ENCODE data around the gene MRPL1.
A peak's percentile ranks its signal among the peaks of the same experiment; 100 is the strongest.
"Not testable (repeated sequence)": the region's sequence is repeated elsewhere in the genome, so short reads cannot be mapped to it uniquely, and the experiment has no call there.

Gene MRPL1

DNA sequence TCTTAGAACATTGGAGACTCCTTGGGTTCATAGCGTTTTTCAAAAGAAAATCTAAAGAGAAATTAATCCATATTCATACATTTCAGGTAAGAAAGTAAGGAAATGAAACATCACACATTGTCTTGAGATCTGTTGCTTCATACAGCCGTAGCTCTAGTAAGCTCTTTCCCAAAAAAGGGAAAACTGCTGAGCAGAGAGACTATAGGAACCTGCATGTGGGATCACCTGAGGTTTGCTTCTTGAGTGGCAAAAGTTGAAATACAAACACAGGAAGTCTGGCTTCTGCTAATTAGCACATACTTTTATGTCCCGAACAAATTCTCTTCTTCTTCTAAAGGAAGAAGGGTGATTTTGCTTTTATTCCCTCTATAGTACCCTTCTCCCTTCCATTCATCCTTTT, 57.7 kb downstream of the MRPL1 start:
- DNase-seq, result no peak

DNA sequence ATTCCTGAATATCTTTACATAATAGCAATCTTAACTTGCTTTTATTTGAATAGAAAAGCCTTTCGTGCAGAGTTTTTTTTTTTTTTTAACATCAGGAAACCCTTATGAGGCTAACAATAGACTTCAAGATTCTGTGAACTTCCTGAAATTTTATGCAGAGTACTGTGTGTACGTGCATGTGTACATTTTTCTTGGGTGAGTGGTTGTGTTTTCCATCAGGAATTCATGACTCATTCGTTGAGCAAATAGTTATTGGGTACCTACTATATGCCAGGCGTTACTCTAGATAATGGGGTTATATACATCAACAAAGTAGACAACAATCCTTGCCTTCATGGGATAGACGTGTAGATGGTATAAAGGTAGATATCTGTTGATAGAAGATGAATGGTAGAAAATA, 59.1 kb downstream of the MRPL1 start:
- no peak for DNase-seq

DNA sequence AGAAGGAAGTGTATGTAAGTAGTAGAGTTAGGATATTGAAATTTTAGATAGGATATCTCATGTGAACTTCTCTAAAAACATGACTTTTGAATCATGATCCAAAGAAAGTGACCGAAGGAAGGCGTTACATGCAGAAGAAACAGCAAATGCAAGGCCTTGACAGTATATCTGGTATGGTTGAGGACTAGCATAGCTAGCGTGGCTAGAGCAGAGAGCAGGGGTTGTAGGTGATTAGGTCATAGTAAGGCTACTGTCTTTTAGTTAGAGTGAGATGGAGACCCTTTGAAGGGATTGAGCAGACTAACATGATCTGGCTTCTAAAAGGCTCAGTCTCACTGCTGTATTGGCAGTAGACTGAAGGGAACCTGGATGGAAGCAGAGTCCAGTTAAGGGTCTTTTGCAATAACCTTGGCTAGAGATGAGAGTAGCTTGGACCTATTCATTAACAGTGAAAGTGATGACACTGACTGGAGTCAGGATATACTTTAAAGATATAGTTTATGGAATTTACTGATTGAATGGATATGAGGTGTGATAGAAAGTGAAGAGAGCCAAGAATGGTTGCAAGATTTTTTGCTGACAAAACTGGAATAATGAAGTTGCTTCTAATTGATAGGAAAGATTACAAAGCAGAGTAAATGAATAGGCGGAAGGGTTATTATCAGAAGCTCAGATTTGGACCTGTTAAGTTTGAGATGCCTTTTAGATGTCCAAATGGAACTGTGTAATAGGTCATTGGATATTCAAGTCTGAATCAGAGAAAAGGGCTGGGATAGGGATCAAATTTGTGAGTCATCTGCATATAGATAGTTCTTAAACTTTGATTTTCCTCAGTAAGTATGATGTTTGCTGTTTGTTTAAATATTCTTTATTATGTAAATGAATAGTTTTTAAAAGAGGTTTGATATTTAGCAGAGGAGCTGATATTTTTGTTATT, 59.8 kb downstream of the MRPL1 start:
- DNase-seq, result no peak

DNA sequence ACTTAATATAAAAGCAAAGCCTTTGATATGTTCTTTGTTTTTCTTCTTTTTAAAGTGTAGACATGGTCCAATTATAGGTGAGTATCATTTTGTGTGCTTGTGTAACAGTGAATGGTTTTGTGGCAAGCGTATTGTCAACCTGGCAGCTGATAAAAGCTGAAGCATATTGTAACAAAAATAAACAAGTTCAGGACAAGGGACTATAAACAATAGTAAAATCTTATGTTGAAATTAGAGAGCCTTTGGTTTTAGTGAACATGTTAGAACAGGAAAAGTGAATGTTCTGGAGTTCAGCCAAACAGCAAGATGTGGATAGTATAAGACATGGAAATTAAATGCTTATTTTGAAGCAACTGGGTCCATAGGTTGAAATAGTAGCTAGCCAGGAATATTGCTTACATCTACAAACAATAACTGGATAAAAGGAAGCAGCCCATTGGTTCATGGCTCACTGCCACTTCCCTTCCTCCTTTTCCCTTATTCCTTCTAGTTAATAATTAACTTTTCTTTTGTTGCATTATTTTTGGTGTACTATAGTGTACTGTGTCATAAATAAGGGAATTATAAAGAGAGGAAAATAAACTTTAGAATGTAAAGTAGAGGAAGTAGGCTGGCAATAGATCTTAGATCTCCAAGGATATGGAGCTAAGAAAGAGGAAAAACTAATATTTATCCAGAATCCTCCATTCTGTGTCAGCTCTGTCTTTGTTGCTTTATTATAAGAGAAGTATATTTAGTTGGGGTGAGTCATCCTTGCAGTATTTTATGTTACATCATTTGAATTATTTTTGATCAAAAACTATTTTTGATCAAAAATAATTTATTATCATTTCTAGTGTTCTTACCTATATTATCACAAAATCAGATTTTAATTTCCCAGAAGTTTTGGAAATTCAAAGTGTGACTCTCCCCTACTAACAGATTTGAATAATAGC, 65.6 kb downstream of the MRPL1 start:
- DNase-seq, result no peak

DNA sequence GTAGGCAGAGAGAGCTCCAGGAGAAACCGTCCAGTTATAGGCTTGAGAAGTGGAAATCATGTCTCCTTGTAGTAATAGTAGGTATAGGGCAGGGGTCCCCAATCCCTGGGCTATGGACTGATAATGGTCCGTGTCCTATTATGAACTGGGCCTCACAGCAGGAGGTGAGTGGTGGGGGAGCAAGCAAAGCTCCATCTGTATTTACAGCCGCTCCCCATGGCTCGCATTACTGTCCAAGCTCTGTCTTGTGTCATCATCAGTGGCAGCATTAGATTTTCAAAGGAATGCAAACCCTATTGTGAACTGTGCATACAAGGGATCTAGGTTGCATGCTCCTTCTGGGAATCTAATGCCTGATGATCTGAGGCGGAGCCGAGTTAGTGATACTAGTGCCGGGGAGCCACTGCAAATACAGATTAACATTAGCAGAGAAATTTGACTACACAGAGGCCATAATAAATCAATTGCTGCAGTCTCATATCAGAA, 67.6 kb downstream of the MRPL1 start:
- no peak for DNase-seq

DNA sequence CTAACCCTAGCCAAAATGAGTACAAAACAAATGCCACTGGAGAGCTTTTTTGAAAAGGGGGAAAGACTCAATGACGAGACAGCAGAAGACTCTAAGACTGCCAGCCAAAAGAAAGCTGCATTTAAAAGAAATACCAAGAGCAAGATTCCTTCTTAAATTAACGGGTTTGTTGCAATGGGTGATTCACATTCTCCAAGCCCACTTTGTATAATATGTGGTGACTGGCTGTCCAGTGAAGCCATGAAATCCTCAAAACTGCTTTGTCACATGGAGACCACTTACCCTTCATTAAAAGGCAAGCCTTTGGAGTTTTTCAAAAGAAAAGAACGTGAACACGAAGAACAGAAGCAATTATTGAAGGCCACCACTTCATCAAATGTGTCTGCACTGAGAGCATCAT, 68.2 kb downstream of the MRPL1 start:
- DNase-seq, result no peak

DNA sequence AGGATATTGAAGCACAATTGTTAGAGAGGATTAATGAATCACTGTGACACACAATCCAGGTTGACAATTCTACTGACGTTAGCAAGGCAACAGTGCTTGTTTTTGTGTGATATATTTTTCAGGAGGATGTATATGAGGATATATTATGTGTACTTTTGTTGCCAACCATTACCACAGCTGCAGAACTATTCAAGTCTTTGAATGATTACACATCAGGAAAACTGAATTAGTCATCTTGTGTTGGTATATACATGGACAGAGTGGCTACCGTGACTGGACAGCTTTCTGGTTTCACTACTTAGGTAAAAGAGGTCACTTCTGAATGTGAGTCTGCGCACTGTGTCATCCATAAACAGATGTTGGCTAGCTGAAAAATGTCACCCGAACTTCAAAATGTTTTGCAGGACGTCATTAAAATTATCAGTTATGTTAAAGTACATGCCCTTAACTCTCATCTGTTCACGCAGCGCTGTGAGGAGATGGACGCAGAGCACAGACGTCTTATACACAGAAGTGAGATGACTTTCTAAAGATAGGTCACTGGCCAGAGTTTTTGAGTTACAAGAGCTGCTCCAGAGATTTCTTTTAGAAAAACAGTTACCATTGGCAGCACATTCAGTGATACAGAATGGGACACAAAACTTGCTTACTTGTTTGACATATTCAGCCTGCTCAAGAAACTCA, 69.0 kb downstream of the MRPL1 start:
- no peak for DNase-seq

DNA sequence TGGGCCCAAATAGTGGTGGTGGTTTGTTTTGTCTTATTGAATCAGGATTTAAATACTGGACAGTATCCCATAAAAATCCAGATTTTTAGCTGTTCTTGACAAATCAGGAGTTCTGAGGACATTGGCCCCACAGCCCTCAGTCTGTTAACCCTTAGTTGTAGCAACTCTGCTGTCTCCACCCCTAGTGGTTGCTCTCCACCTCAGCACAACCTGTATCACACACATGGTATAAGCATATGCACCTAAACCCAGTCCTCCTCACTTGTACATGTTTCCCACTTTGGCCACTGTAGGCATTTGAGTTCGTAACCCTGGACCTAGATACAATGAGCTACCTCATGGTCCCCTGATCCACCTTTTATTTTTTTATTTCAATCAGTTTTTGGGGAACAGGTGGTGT, 75.9 kb downstream of the MRPL1 start:
- DNase-seq, result no peak

DNA sequence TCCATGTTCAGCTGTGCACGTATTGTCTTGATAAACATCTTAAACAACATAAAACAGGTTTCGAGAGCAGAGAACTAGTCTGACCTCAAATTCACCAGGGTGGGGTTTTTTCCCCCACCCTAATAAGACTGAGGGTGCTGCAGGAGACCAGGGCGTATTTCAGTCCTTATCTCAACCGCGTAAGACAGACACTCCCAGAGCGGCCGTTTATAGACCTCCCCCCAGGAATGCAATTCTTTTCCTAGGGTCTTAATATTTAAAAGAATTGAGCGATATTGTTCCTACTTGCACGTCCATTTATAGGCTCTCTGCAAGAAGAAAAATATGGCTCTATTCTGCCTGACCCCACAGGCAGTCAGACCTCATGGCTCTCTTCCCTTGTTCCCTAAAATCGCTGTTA, 83.3 kb downstream of the MRPL1 start:
- peak in 1 of 2 donors; percentile 0 for DNase-seq

DNA sequence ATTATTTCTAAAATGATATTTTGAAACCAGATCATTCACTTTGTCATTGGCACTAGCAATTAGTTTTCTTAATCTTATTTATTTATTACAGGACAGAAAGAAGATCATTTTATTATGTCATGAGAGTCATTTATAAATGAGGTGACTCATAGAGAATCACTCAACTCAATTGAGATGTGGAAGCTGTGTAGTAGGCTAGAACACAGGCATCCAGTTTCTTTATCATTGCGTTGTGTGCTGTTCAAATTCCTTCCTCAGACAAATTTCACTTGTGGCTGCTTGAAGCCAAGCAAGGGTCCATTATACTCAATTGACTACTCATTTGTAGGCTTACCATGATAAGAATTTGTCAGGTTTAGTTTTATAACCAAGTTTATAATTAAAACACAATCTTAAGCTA, 87.6 kb downstream of the MRPL1 start:
- no peak for DNase-seq

DNA sequence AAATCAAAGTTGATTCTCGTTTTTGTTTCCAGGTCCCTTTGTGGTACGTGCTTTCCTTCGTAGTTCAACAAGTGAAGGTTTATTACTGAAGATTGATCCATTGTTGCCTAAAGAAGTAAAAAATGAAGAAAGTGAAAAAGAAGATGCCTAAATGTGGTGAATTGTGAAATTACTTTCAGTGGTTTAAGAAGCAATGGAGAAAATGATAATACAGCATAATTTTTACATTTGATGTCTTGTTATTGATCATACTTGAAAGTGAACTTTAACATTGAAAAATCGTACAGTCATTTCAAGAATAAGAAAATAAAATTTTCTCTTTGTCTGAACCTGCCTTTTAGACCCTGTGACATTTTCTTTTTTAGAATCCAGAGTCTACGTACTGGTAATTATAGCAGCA, 89.8 kb downstream of the MRPL1 start:
- no peak for DNase-seq

DNA sequence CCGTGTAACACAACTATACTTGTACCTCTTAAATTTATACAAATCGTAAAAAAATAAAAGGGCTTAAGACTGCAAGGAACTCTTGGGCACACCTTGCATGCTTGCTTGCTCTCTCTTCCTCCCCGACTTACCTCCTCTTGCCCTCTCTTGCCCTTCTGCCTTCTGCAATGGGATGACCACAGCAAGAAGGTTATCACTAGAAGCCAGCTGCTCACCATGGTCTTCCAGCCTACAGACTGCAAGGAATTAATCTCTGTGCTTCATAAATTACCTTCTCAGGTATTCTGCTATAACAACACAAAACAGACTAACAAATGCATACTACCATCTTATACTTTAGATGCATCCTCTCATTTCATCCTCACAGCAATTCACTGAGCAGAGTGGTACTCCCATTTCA, 92.1 kb downstream of the MRPL1 start:
- no peak for DNase-seq

DNA sequence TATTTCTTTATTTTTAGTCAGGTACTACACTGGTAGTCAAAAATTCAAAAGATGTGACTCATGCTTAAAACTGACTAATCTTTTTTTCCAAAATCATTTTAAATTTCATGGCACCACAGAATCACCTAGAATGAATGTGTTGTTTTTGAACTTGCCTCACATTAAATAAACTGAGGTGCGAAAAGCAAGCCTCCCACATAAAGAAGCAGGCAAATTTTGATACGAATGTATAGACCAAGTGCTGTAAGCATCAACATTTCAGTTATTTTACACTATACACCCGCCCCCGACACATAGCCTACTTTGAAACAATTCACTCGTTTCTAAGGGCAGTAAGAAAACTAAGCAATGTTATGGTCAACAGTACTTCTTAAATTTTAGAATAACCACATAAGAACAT, 94.3 kb downstream of the MRPL1 start:
- no peak for DNase-seq

DNA sequence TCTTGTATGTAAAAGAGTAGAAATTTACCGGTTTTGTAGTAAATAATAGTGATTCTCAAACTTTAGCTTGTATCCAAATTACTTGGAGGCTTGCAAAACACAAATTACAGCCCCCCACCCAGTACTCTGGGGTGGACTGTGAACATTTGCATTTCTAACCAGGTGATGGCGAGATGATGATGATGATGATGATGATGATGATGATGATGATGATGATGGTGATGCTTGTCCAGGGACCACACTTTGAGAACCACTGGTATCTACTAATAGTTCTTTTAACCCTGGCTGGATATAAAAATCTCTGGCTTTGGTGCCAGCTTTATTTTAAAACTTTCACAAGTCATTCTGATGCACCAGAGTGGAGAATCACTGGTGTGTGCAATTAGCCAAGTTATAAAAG, 96.3 kb downstream of the MRPL1 start:
- DNase-seq, result no peak

DNA sequence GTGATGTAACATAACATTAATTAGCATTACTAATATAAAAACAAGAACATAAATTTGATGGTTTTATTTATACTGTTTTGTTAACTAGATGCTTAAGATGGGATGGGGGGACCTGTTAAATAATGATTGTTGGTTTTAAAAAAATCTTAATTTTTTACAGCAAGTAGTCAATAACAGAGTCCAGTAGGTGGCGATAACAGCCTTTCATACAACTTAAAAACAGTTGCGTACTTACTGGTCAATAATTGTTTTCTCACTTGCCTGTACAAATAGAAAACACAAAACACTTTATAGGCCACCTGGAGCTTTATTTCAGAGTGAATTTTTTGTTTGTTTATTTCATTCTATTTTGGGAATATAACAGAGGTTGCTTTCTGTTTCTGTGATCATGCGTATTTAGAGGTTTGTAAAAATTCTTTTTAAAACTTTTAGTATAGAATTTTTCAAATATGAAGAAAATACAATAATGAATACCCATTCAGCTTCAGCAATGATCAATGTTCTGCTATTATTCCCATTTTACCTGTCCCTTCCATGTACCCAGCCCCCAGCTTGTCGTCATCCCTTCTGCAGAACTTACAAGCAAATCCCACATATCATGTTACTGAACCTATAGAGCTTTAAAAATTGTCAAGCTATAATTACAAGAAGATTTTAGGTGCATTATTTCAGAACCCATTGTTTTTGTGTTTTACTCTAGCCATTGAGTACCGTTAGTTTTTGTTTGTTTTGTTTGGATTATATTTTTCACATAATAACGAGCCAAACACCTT, 97.1 kb downstream of the MRPL1 start:
- DNase-seq, result peak in 1 of 2 donors; percentile 34

DNA sequence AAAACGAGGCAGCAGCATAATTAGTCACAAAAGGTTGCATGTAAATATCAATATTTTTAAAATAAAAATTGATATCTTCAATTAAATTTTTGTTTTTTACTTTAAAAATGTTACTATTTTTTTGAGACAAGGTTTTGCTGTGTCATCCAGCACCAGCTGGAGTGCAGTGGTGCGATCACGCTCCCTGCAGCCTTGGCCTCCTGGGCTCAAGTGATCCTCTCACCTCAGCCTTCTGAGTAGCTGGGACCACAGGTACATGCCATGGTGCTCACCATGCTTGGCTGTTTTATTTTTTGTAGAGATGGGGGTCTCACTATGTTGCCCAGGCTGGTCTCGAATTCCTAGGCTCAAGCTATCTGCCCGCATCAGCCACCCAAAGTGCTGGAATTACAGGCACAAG, 97.7 kb downstream of the MRPL1 start:
- no peak for DNase-seq

DNA sequence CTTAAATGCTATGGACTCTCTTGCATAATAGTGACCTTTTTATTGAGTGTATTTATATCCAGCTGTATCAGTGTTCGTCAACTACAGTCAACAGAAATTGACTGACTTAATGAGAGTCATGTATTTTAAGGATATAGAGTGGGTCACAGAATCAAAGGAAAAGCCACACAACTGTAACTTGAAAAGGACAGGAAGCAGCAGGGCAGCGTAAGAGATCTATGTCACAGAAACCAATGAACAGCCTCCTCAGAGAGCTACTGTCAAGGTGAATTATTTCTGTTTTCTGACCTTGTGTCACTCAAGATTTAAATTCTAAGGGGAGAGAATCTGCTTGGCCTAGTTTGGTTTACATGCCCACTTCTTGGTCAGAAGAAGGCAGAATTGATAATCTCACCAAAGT, 100.4 kb downstream of the MRPL1 start:
- DNase-seq, result no peak

DNA sequence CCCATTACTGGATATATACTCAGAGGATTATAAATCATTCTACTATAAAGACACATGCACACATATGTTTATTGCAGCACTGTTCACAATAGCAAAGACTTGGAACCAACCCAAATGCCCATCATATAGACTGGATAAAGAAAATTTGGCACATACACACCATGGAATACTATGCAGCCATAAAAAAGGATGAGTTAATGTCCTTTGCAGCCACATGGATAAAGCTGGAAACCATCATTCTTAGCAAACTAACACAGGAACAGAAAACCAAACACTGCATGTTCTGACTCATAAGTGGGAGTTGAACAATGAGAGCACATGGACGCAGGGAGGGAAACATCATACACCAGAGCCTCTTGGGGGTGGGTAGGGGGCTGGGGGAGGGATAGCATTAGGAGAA, 111.0 kb downstream of the MRPL1 start:
- not testable (repeated sequence) for DNase-seq

DNA sequence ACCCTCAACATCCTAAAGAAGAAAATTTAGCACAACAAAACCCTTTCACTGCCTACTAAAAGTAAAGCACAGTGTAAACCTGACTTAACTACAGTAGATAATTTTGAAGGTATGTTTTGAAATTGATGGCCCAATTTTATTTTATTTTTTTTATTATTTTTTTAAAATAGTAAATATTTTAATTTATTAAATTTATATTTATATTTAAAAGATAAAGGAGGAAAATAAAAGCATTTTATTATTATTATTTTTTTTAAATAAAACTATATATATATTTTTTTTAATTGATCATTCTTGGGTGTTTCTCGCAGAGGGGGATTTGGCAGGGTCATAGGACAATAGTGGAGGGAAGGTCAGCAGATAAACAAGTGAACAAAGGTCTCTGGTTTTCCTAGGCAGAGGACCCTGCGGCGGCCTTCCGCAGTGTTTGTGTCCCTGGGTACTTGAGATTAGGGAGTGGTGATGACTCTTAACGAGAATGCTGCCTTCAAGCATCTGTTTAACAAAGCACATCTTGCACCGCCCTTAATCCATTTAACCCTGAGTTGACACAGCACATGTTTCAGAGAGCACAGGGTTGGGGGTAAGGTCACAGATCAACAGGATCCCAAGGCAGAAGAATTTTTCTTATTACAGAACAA, 120.4 kb downstream of the MRPL1 start:
- DNase-seq, result not testable (repeated sequence)

DNA sequence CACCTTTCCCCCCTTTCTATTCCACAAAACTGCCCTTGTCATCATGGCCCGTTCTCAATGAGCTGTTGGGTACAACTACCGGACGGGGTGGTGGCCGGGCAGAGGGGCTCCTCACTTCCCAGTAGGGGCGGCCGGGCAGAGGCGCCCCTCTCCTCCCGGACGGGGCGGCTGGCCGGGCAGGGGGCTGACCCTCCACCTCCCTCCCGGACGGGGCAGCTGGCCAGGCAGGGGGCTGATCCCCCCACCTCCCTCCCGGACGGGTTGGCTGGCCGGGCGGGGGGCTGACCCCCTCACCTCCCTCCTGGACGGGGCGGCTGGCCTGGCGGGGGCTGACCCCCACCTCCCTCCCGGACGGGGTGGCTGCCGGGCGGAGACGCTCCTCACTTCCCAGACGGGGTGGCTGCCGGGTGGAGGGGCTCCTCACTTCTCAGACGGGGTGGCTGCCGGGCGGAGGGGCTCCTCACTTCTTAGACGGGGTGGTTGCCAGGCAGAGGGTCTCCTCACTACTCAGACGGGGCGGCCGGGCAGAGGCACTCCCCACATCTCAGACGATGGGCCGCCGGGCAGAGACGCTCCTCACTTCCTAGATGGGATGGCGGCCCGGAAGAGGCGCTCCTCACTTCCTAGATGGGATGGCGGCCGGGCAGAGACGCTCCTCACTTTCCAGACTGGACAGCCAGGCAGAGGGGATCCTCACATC, 121.1 kb downstream of the MRPL1 start:
- not testable (repeated sequence) for DNase-seq

DNA sequence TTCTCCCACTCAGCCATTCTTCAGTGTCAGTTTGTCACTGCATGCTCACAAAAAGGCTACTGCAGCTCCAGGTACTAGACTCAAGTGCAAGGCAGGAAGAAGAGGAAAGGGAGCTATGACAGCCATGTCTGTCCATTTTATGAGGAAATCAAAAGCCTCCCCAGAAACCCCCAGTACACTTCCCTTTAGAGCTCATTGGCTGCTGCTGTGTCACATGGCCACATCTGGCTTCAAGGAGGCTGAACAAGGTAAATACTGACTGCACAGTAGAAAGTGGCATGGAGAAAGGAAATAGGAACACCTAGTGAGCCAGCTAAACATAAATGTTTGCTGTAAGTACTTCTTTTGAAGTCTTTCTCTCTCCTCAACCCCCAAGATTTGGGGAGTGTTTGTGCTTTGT, 127.3 kb downstream of the MRPL1 start:
- no peak for DNase-seq

Measured in CD4-positive, alpha-beta T cell treated with Interferon alpha-2 for 1 hour (primary cell).